Measurements from ENCODE around the gene ATCAY. TPM values are rescaled to one million over a fixed set of nuclear protein-coding genes. Genes with fewer than 3 reads are reported as not detected.
A peak's percentile ranks its signal among the peaks of the same experiment; 100 is the strongest.
"Not testable (repeated sequence)": the region's sequence is repeated elsewhere in the genome, so short reads cannot be mapped to it uniquely, and the experiment has no call there.

ATCAY gene
- total RNA-seq, 4 donors from 2014 or later, result not detected

DNA sequence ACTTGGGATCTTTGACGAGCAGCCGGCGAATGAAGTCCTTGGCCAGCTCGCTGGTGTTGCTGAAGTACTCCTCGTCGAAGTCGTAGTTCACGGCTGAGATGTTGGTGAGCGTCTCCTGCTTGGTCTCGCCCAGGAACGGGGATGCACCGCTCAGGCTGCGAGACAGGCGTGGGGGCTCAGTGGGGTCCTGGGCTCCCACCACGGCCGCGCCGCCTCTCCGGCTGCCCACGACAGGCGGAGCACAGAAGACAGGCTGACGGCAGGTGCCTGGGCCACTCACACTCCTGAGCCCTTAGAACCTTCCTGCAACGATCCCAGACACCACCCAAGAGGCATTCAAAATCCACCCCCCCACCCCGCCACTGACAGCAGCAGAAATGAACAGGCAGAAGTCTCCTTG lies 80.5 kb downstream of the ATCAY start:
- Histone ChIP-seq H3K27me3 (no peaks in the 10 kb centered on the region), H3K9me3 (no peaks in the 10 kb centered on the region), H3K4me1 (no peaks in the 10 kb centered on the region), H3K4me3 (no peak overlapping the region), H3K27ac (no peak overlapping the region), H3K36me3 (peaks cover 98% of the 10 kb centered on the region)
- no peak for DNase-seq (ENCODE audit: low spot score in 2 of 2)
- 92% methylated on average over 6 of the region's 24 CpGs for WGBS
- TF ChIP-seq CTCF (IDR thresholded peaks at IDR 0.05), result no peak
- no peak for TF ChIP-seq EP300 (IDR thresholded peaks at IDR 0.05)
- TF ChIP-seq POLR2AphosphoS5 (IDR thresholded peaks at IDR 0.05), result no peak
- TF ChIP-seq POLR2A (IDR thresholded peaks at IDR 0.05), result no peak

GRCh38 chr19:3963458-3964255 lies 83.2 kb downstream of the ATCAY start:
- no peak overlapping the region for H3K27ac ChIP-seq
- TF ChIP-seq POLR2AphosphoS5 (IDR thresholded peaks at IDR 0.05) (no peak), POLR2A (IDR thresholded peaks at IDR 0.05) (no peak), CTCF (IDR thresholded peaks at IDR 0.05) (no peak), EP300 (IDR thresholded peaks at IDR 0.05) (no peak)
- no peaks in the 10 kb centered on the region for H3K9me3 ChIP-seq
- 94% methylated on average over 10 of the region's 35 CpGs for WGBS
- no peak overlapping the region for H3K4me3 ChIP-seq
- peaks cover 25% of the 10 kb centered on the region for H3K4me1 ChIP-seq
- H3K36me3 ChIP-seq, result peaks cover 92% of the 10 kb centered on the region
- H3K27me3 ChIP-seq, result no peaks in the 10 kb centered on the region
- peak in 1 of 2 donors; percentile 61 for DNase-seq (ENCODE audit: low spot score in 2 of 2)

DNA sequence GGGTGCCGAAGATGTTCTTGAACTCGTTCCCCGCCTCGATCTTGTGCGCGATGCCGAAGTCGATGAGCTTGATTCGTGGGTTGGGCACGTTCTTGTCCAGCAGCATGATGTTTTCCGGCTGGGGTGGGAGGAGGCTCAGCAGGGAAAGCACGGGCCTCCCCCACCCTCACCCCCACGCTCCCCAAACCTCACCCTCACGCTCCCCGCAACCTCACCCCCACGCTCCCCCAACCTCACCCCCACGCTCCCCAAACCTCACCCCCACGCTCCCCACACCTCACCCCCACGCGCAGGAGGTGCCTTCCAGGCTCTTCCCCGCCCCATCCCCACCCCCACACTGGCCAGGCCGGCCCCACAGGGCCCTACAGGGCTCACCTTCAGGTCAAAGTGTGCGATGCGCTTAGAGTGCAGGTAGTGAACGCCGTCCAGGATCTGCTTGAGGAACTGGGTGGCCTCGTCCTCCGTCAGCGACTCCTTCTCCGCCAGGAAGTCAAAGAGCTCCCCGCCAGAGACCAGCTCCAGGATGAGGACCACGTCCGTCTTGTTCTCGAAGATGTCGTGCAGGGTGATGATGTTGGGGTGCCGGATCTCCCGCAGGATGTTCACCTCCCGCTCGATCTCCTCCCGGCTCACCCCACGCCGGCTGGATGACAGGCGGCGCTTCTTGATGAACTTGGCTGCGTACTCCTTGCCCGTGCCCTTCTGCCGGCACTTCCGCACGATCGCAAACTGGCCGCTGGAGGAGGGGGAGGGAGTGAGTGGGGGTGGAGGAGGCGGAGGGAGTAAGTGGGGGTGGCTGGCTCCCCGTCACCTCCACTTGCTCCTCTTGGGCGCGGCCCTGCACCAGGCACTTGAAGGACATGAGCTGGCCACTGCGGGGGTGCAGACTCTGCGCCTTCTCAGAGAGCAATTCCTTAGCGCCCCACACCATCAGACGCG lies 84.0 kb downstream of the ATCAY start:
- peak in 1 of 2 donors; percentile 60 for DNase-seq (ENCODE audit: low spot score in 2 of 2)
- whole genome bisulfite sequencing, result 89% methylated on average over 52 of the region's 60 CpGs

GRCh38 chr19:3966051-3967017 lies 85.8 kb downstream of the ATCAY start:
- H3K36me3 ChIP-seq, result peaks cover 65% of the 10 kb centered on the region

More for the DNA sequence above, 84.0 kb downstream of the ATCAY start:
- H3K36me3 ChIP-seq, result peaks cover 83% of the 10 kb centered on the region
- no peaks in the 10 kb centered on the region for H3K27me3 ChIP-seq
- H3K27ac ChIP-seq, result no peak overlapping the region
- no peaks in the 10 kb centered on the region for H3K9me3 ChIP-seq
- TF ChIP-seq POLR2A (IDR thresholded peaks at IDR 0.05) (no peak), POLR2AphosphoS5 (IDR thresholded peaks at IDR 0.05) (no peak), CTCF (IDR thresholded peaks at IDR 0.05) (no peak), EP300 (IDR thresholded peaks at IDR 0.05) (no peak)
- H3K4me1 ChIP-seq, result peaks cover 34% of the 10 kb centered on the region
- no peak overlapping the region for H3K4me3 ChIP-seq

GRCh38 chr19:3967983-3968382 lies 87.5 kb downstream of the ATCAY start:
- peaks cover 48% of the 10 kb centered on the region for H3K4me1 ChIP-seq
- peak overlapping the region; percentile 92 for H3K27ac ChIP-seq
- 94% methylated on average over 9 of the region's 12 CpGs for WGBS
- not testable (repeated sequence) for DNase-seq (ENCODE audit: low spot score in 2 of 2); H3K9me3 ChIP-seq; H3K27me3 ChIP-seq; H3K4me3 ChIP-seq
- peaks cover 50% of the 10 kb centered on the region for H3K36me3 ChIP-seq

More at GRCh38 chr19:3966051-3967017, 85.8 kb downstream of the ATCAY start:
- DNase-seq (ENCODE audit: low spot score in 2 of 2), result peak in 1 of 2 donors; percentile 59
- Histone ChIP-seq H3K4me3 (no peak overlapping the region), H3K4me1 (peaks cover 47% of the 10 kb centered on the region), H3K9me3 (no peaks in the 10 kb centered on the region), H3K27ac (no peak overlapping the region), H3K27me3 (no peaks in the 10 kb centered on the region)
- 87% methylated on average over 14 of the region's 30 CpGs for WGBS
- TF ChIP-seq CTCF (IDR thresholded peaks at IDR 0.05) (no peak), EP300 (IDR thresholded peaks at IDR 0.05) (no peak), POLR2A (IDR thresholded peaks at IDR 0.05) (no peak), POLR2AphosphoS5 (IDR thresholded peaks at IDR 0.05) (no peak)

All from suprapubic skin (tissue), 4 donors.